ENCODE measurements around the gene ZFP64. TPM values are rescaled to one million over a fixed set of nuclear protein-coding genes. Genes with fewer than 3 reads are reported as not detected.
"Not testable (repeated sequence)": the region's sequence is repeated elsewhere in the genome, so short reads cannot be mapped to it uniquely, and the experiment has no call there.

The ZFP64 gene
- total RNA-seq, 3 donors from 2014 or later, result 8.5 to 13.0 (median 11.5) TPM

DNA sequence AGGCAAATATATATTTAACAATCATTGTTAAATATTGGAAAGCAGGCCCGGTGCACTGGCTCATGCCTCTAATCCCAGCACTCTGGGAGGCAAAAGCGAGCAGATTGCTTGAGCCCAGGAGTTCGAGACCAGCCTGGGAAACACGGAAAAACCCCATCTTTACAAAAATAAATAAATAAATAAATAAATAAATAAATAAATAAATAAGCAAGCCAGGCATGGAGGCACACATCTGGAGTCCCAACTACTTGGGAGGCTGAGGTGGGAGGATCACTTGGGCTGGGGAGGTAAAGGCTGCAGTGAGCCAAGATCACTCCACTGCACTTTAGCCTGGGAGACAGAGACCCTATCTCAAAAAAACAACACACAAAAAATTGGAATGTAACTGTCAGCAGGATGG is 53.7 kb downstream of the ZFP64 start:
- Histone ChIP-seq H3K36me3 (no peaks in the 10 kb centered on the region), H3K27me3 (no peaks in the 10 kb centered on the region), H3K27ac (no peak overlapping the region), H3K4me1 (no peaks in the 10 kb centered on the region), H3K4me3 (no peak overlapping the region), H3K9me3 (peaks cover 0 to 5% of the 10 kb centered on the region in 2 donors)
- intact Hi-C loops (cut with DNase I; ENCODE audit: low total_unique reads), result no loop called here
- DNase-seq (ENCODE audit: low spot score in 2 of 2), result no peak
- TF ChIP-seq POLR2AphosphoS5 (IDR thresholded peaks at IDR 0.05) (no peak), POLR2A (IDR thresholded peaks at IDR 0.05) (no peak)
- TF ChIP-seq, protein P1, sequence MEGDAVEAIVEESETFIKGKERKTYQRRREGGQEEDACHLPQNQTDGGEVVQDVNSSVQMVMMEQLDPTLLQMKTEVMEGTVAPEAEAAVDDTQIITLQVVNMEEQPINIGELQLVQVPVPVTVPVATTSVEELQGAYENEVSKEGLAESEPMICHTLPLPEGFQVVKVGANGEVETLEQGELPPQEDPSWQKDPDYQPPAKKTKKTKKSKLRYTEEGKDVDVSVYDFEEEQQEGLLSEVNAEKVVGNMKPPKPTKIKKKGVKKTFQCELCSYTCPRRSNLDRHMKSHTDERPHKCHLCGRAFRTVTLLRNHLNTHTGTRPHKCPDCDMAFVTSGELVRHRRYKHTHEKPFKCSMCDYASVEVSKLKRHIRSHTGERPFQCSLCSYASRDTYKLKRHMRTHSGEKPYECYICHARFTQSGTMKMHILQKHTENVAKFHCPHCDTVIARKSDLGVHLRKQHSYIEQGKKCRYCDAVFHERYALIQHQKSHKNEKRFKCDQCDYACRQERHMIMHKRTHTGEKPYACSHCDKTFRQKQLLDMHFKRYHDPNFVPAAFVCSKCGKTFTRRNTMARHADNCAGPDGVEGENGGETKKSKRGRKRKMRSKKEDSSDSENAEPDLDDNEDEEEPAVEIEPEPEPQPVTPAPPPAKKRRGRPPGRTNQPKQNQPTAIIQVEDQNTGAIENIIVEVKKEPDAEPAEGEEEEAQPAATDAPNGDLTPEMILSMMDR (IDR thresholded peaks at IDR 0.05), result no peak

DNA sequence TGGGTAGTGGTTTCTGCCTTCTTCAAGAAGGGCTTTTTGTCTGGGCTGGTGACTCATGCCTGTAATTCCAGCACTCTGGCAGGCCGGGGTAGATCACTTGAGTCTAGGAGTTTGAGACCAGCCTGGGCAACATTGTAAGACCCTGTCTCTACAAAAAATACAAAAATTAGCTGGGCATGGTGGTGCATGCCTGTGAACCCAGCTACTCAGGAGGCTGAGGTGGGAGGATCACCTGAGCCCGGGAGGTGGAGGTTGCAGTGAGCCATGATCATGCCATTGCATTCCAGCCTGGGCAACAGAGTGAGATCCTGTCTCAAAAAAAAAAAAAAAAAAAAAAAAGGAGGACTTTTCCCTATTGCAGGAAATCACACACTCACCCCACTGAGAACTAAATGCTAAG is 57.9 kb downstream of the ZFP64 start:
- H3K9me3 ChIP-seq; H3K27me3 ChIP-seq; intact Hi-C loops (cut with DNase I; ENCODE audit: low total_unique reads); H3K4me1 ChIP-seq; H3K27ac ChIP-seq; DNase-seq (ENCODE audit: low spot score in 2 of 2); H3K4me3 ChIP-seq; H3K36me3 ChIP-seq: not testable (repeated sequence)

DNA sequence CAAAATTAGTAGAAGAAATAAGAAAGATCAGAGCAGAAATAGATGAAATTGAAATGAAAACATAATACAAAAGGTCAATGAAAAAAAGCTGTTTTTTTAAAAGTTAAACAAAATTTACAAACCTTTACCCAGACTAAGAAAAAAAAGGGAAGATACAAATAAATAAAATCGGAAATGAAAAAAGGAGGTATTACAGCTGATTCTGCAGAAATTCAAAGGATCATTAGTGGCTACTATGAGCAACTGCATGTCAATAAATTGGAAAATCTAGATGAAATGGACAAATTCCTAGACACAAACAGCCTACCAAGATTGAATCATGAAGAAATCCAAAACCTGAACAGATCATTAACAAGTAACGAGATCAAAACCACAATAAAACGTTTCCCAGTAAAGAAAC is 59.2 kb downstream of the ZFP64 start:
- H3K9me3 ChIP-seq, result no peaks in the 10 kb centered on the region
- DNase-seq (ENCODE audit: low spot score in 2 of 2), result no peak
- no peaks in the 10 kb centered on the region for H3K27me3 ChIP-seq
- H3K4me3 ChIP-seq, result no peak overlapping the region
- no peaks in the 10 kb centered on the region for H3K36me3 ChIP-seq
- no peaks in the 10 kb centered on the region for H3K4me1 ChIP-seq
- TF ChIP-seq, protein P1 (IDR thresholded peaks at IDR 0.05), result no peak
- TF ChIP-seq POLR2A (IDR thresholded peaks at IDR 0.05) (no peak), POLR2AphosphoS5 (IDR thresholded peaks at IDR 0.05) (no peak)
- no peak overlapping the region for H3K27ac ChIP-seq
- intact Hi-C loops (cut with DNase I; ENCODE audit: low total_unique reads), result no loop called here

DNA sequence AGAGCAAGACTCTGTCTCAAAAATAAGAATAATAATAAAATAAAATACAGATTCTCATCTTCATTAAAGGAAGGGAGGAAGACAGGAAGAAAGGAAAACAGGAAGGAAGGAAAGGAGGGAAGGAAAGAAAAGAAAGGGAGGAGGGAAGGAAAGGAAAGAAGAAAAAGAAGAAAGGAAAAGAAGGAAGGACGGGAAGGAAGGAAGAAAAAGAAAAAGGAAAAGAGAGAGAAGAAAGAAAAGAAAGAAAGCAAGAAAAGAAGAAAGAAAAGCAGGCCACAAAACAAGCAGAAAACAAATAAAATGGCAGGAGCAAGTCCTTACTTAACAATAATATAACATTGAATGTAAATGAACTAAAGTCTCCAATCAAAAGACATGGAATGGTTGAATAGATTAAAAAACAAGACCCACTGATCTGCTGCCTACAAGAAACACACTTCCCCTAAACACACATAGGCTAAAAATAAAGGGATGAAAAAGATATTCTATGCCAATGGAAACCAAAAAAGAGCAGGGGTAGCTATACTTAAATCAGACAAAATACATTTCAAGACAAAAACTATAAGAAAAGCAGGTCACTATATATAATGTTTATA is 60.4 kb downstream of the ZFP64 start:
- H3K4me1 ChIP-seq, result no peaks in the 10 kb centered on the region
- intact Hi-C loops (cut with DNase I; ENCODE audit: low total_unique reads), result no loop called here
- no peak for DNase-seq (ENCODE audit: low spot score in 2 of 2)
- TF ChIP-seq, protein P1 (IDR thresholded peaks at IDR 0.05), result no peak
- TF ChIP-seq POLR2A (IDR thresholded peaks at IDR 0.05), result no peak
- TF ChIP-seq POLR2AphosphoS5 (IDR thresholded peaks at IDR 0.05), result no peak
- no peaks in the 10 kb centered on the region for H3K27me3 ChIP-seq
- no peak overlapping the region for H3K4me3 ChIP-seq
- no peaks in the 10 kb centered on the region for H3K9me3 ChIP-seq
- H3K36me3 ChIP-seq, result no peaks in the 10 kb centered on the region
- H3K27ac ChIP-seq, result no peak overlapping the region

DNA sequence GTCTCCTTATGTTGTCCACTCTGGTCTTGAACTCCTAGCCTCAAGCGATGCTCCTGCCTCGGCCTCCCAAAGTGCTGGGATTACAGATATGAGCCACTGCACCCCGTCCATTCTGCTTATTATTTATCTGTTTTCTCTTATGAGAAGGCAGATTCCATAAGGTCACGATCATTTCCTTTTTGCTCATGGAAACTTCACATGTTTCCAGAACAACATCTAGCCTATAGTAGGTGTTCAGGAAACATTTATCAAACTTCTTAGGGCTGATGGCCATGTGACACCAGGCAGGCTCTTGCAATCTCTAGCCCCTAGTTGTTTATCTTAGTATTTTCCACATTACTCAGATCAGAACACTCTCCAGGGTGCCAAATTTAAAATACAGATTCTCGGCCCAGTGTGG is 61.2 kb downstream of the ZFP64 start:
- Histone ChIP-seq H3K36me3 (no peaks in the 10 kb centered on the region), H3K9me3 (no peaks in the 10 kb centered on the region), H3K27me3 (no peaks in the 10 kb centered on the region), H3K4me1 (no peaks in the 10 kb centered on the region), H3K4me3 (no peak overlapping the region), H3K27ac (no peak overlapping the region)
- TF ChIP-seq POLR2AphosphoS5 (IDR thresholded peaks at IDR 0.05) (no peak), POLR2A (IDR thresholded peaks at IDR 0.05) (no peak)
- TF ChIP-seq, protein P1 (IDR thresholded peaks at IDR 0.05), result no peak
- no peak for DNase-seq (ENCODE audit: low spot score in 2 of 2)
- intact Hi-C loops (cut with DNase I; ENCODE audit: low total_unique reads), result no loop called here

DNA sequence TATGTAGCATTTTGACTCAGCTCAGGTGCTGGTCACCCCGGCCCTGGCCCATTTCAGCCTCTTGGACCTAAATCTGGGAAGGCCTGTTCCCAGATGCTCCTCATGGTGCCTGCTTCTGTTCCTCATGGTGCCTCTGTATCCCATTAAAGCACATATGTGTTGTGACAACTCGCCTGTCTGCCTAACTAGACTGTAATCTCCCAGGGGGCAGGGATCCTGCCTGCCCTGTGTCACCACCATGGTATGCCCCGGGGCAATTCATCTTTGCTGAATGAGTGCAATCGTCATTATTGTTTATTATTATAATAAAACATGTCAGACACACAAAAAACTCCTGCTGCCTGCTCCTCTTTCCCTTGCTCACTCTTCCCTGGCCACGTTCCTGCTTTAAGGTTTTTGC is 62.0 kb downstream of the ZFP64 start:
- Histone ChIP-seq H3K36me3 (no peaks in the 10 kb centered on the region), H3K27me3 (no peaks in the 10 kb centered on the region), H3K9me3 (no peaks in the 10 kb centered on the region), H3K27ac (no peak overlapping the region), H3K4me3 (no peak overlapping the region), H3K4me1 (no peaks in the 10 kb centered on the region)
- TF ChIP-seq POLR2AphosphoS5 (IDR thresholded peaks at IDR 0.05) (no peak), POLR2A (IDR thresholded peaks at IDR 0.05) (no peak)
- TF ChIP-seq, protein P1 (IDR thresholded peaks at IDR 0.05), result no peak
- DNase-seq (ENCODE audit: low spot score in 2 of 2), result no peak
- intact Hi-C loops (cut with DNase I; ENCODE audit: low total_unique reads), result no loop called here
